ENCODE results near the gene LTB4R. TPM values are rescaled to one million over a fixed set of nuclear protein-coding genes. Genes with fewer than 3 reads are reported as not detected.

The LTB4R gene
- total RNA-seq, 2 donors from 2014 or later, result 1.9 to 3.0 TPM

- Histone ChIP-seq H3K9me3 (no peaks in the 10 kb centered on the region), H3K4me1 (peaks cover 0 to 6% of the 10 kb centered on the region in 2 donors), H3K4me3 (no peak overlapping the region), H3K27ac (no peak overlapping the region), H3K27me3 (no peaks in the 10 kb centered on the region), H3K36me3 (peaks cover 9% of the 10 kb centered on the region)
- no peak for TF ChIP-seq CTCF (IDR thresholded peaks at IDR 0.05)
- no peak for DNase-seq (ENCODE audit: low spot score)
These were observed 44.7 kb upstream of the LTB4R start for GRCh38 chr14:24266344-24267244.

- H3K9me3 ChIP-seq, result no peaks in the 10 kb centered on the region
- no peak for DNase-seq (ENCODE audit: low spot score)
- H3K36me3 ChIP-seq, result peaks cover 9% of the 10 kb centered on the region
- no peak overlapping the region for H3K27ac ChIP-seq
- no peak for TF ChIP-seq CTCF (IDR thresholded peaks at IDR 0.05)
- peaks cover 0 to 11% of the 10 kb centered on the region in 2 donors for H3K4me1 ChIP-seq
- no peaks in the 10 kb centered on the region for H3K27me3 ChIP-seq
- H3K4me3 ChIP-seq, result no peak overlapping the region
These were observed 43.8 kb upstream of the LTB4R start for GRCh38 chr14:24267516-24267915.

- Histone ChIP-seq H3K36me3 (peaks cover 9% of the 10 kb centered on the region), H3K4me1 (peaks cover 0 to 11% of the 10 kb centered on the region in 2 donors), H3K27me3 (no peaks in the 10 kb centered on the region), H3K27ac (no peak overlapping the region), H3K4me3 (no peak overlapping the region), H3K9me3 (no peaks in the 10 kb centered on the region)
- no peak for DNase-seq (ENCODE audit: low spot score)
- no peak for TF ChIP-seq CTCF (IDR thresholded peaks at IDR 0.05)
These were observed 43.1 kb upstream of the LTB4R start for GRCh38 chr14:24268225-24268624.

- no peaks in the 10 kb centered on the region for H3K9me3 ChIP-seq
- TF ChIP-seq CTCF (IDR thresholded peaks at IDR 0.05), result no peak
- no peak overlapping the region for H3K4me3 ChIP-seq
- H3K27ac ChIP-seq, result no peak overlapping the region
- peaks cover 0 to 11% of the 10 kb centered on the region in 2 donors for H3K4me1 ChIP-seq
- peaks cover 9% of the 10 kb centered on the region for H3K36me3 ChIP-seq
- no peaks in the 10 kb centered on the region for H3K27me3 ChIP-seq
- DNase-seq (ENCODE audit: low spot score), result no peak
These were observed 41.9 kb upstream of the LTB4R start for GRCh38 chr14:24269368-24269767.

- no peaks in the 10 kb centered on the region for H3K9me3 ChIP-seq
- H3K4me3 ChIP-seq, result no peak overlapping the region
- H3K36me3 ChIP-seq, result peaks cover 9% of the 10 kb centered on the region
- no peaks in the 10 kb centered on the region for H3K27me3 ChIP-seq
- peaks cover 0 to 11% of the 10 kb centered on the region in 2 donors for H3K4me1 ChIP-seq
- no peak for DNase-seq (ENCODE audit: low spot score)
- no peak overlapping the region for H3K27ac ChIP-seq
- no peak for TF ChIP-seq CTCF (IDR thresholded peaks at IDR 0.05)
These were observed 41.3 kb upstream of the LTB4R start for GRCh38 chr14:24269910-24270536.
